Lower leg skin (tissue), 3 donors: ENCODE data around the gene TAOK2.

Experiments used
- POLR2A ChIP-seq, 2 donors: fragments of 450-650 bp; IDR thresholded peaks; one replicate each; pipeline ENCODE4 v1.6.1; 2016 to 2017; ENCODE audit warnings: antibody characterized with exemption in 2 of 2, mild to moderate bottlenecking in 1 of 2, moderate library complexity in 1 of 2
- TF ChIP-seq, protein P1 (sequence below), 3 donors: fragments of 450-650 bp; IDR thresholded peaks; one replicate each; pipeline ENCODE4 v1.5.1; 2016; ENCODE audit warnings: antibody characterized with exemption in 3 of 3, mild to moderate bottlenecking in 3 of 3, moderate library complexity in 2 of 3

DNA sequence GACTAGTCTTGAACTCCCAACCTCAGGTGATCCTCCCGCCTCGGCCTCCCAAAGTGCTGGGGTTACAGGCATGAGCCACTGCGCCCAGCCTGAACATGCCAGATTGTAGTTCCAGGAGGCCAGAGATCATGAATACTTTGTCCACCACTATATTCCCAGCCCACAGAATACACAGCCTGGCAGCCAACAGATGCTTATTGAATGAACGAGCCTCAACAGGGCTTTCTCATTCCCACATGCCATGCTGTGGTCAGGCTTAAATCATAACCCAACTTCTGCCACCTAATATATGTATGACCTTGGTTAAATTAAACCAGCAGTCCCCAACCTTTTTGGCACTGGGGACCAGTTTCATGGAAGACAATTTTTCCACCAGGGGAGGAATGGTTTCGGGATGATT, 14.9 kb upstream of the TAOK2 start:
- TF ChIP-seq, protein P1, sequence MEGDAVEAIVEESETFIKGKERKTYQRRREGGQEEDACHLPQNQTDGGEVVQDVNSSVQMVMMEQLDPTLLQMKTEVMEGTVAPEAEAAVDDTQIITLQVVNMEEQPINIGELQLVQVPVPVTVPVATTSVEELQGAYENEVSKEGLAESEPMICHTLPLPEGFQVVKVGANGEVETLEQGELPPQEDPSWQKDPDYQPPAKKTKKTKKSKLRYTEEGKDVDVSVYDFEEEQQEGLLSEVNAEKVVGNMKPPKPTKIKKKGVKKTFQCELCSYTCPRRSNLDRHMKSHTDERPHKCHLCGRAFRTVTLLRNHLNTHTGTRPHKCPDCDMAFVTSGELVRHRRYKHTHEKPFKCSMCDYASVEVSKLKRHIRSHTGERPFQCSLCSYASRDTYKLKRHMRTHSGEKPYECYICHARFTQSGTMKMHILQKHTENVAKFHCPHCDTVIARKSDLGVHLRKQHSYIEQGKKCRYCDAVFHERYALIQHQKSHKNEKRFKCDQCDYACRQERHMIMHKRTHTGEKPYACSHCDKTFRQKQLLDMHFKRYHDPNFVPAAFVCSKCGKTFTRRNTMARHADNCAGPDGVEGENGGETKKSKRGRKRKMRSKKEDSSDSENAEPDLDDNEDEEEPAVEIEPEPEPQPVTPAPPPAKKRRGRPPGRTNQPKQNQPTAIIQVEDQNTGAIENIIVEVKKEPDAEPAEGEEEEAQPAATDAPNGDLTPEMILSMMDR (IDR thresholded peaks at IDR 0.05) = no peak
- no peak for TF ChIP-seq POLR2A (IDR thresholded peaks at IDR 0.05)
